Endodermal cell (in vitro differentiated cells): ENCODE results near the gene LMBR1L. TPM values are rescaled to one million over a fixed set of nuclear protein-coding genes. Genes with fewer than 3 reads are reported as not detected.
"Not testable (repeated sequence)": the region's sequence is repeated elsewhere in the genome, so short reads cannot be mapped to it uniquely, and the experiment has no call there.

Source experiments
- DNase-seq: peaks from one replicate; pipeline ENCODE4 v3.0.0-alpha.2; 2017
- H3K27ac ChIP-seq: 2 replicates; pipeline ENCODE4 v1.5.1; 2013; ENCODE audit warnings: mild to moderate bottlenecking, low read depth, low read length, moderate library complexity
- H3K27me3 ChIP-seq: 2 replicates; pipeline ENCODE4 v1.6.1; 2013; ENCODE audit warnings: mild to moderate bottlenecking, low read length, moderate library complexity; ENCODE audit not compliant: insufficient read depth, control insufficient read depth, poor library complexity, severe bottlenecking
- H3K36me3 ChIP-seq: 2 replicates; pipeline ENCODE4 v1.7.0; 2013; ENCODE audit warnings: mild to moderate bottlenecking, low read length, moderate library complexity; ENCODE audit not compliant: control insufficient read depth, insufficient read depth
- H3K4me1 ChIP-seq: one replicate; pipeline ENCODE4 v1.7.0; 2013; ENCODE audit warnings: low read length; ENCODE audit not compliant: control insufficient read depth, insufficient read depth
- H3K4me3 ChIP-seq: 2 replicates; pipeline ENCODE4 v1.5.1; 2013; ENCODE audit warnings: mild to moderate bottlenecking, low read length, moderate library complexity
- H3K9ac ChIP-seq: 2 replicates; pipeline ENCODE4 v1.6.1; 2013; ENCODE audit warnings: mild to moderate bottlenecking, low read length, moderate library complexity; ENCODE audit not compliant: poor library complexity, severe bottlenecking; ENCODE audit errors: extremely low read depth
- H3K9me3 ChIP-seq: 2 replicates; pipeline ENCODE4 v1.6.1; 2013; ENCODE audit warnings: mild to moderate bottlenecking, low read length, moderate library complexity; ENCODE audit not compliant: control insufficient read depth
- H3K27ac Mint-ChIP-seq: 2 replicates; pipeline ENCODE4 v1.8.0; 2020; ENCODE audit warnings: mixed read lengths
- H3K27me3 Mint-ChIP-seq: 2 replicates; pipeline ENCODE4 v1.8.0; 2021; ENCODE audit warnings: mild to moderate bottlenecking, mixed read lengths; ENCODE audit not compliant: insufficient read depth
- H3K36me3 Mint-ChIP-seq: 2 replicates; pipeline ENCODE4 v1.8.0; 2020; ENCODE audit warnings: low read depth, mixed read lengths
- H3K4me1 Mint-ChIP-seq: 2 replicates; pipeline ENCODE4 v1.8.0; 2020; ENCODE audit warnings: mixed read lengths
- H3K4me3 Mint-ChIP-seq: 2 replicates; pipeline ENCODE4 v1.8.0; 2020; ENCODE audit warnings: mild to moderate bottlenecking, moderate library complexity, mixed read lengths
- H3K9me3 Mint-ChIP-seq: 2 replicates; pipeline ENCODE4 v1.8.0; 2020; ENCODE audit warnings: mild to moderate bottlenecking, mixed read lengths
- CTCF ChIP-seq: fragments of 200-600 bp; sonication (generic); conservative IDR thresholded peaks from 2 replicates; pipeline ENCODE4 v1.5.0; 2021; ENCODE audit warnings: antibody characterized with exemption, mild to moderate bottlenecking
- WGBS, 2 experiments: methylation state at CpG; one replicate each; pipeline versions ENCODE4 v1.1.5 to v1.1.7; 2013; ENCODE audit warnings: missing lambda C conversion rate in 2 of 2, mixed read lengths in 1 of 2; ENCODE audit not compliant: insufficient coverage in 1 of 2, insufficient read length in 1 of 2; 5-methylcytosine and 5-hydroxymethylcytosine counted together
- total RNA-seq, 2 donors: library from RNA; stranded (reverse); fragmentation: NEBNext Ultra II Directional in 1 of 2; extraction: Animal tissue kit (Norgen Biotek cat#: 25700) in 1 of 2; gene quantifications; 2 replicates in 1 of 2; 3 replicates in 1 of 2; pipeline ENCODE4 v1.2.1, GENCODE V29; 2021

LMBR1L gene
- total RNA-seq, 2 donors from 2014 or later = 89.5 to 98.6 TPM

GRCh38 chr12:49138999-49139398, 28.4 kb upstream of the LMBR1L start:
- Histone ChIP-seq H3K9ac (no peak overlapping the region), H3K36me3 (no peaks in the 10 kb centered on the region), H3K9me3 (no peaks in the 10 kb centered on the region), H3K27me3 (no peaks in the 10 kb centered on the region), H3K4me1 (no peaks in the 10 kb centered on the region), H3K4me3 (no peak overlapping the region), H3K27ac (no peak overlapping the region)
- DNase-seq = no peak
- Mint-ChIP-seq H3K4me1 (peaks cover 9% of the 10 kb centered on the region), H3K4me3 (no peak overlapping the region), H3K27me3 (no peaks in the 10 kb centered on the region), H3K36me3 (no peaks in the 10 kb centered on the region), H3K27ac (no peak overlapping the region), H3K9me3 (no peaks in the 10 kb centered on the region)
- TF ChIP-seq CTCF = no peak
- 97 to 100% methylated on average over 1 of the region's 2 CpGs for WGBS, 2 experiments

- Mint-ChIP-seq H3K9me3 (no peaks in the 10 kb centered on the region), H3K4me1 (peaks cover 9% of the 10 kb centered on the region), H3K36me3 (no peaks in the 10 kb centered on the region), H3K27me3 (no peaks in the 10 kb centered on the region), H3K4me3 (no peak overlapping the region), H3K27ac (no peak overlapping the region)
- 76 to 80% methylated on average over 2 of the region's 2 CpGs for WGBS, 2 experiments
- Histone ChIP-seq H3K36me3 (no peaks in the 10 kb centered on the region), H3K9me3 (no peaks in the 10 kb centered on the region), H3K4me1 (no peaks in the 10 kb centered on the region), H3K27ac (no peak overlapping the region), H3K27me3 (no peaks in the 10 kb centered on the region), H3K9ac (no peak overlapping the region), H3K4me3 (no peak overlapping the region)
- no peak for DNase-seq
- TF ChIP-seq CTCF = no peak
Measured at GRCh38 chr12:49138587-49138986, 27.9 kb upstream of the LMBR1L start.

GRCh38 chr12:49137476-49137875, 26.8 kb upstream of the LMBR1L start:
- no peak overlapping the region for H3K27ac ChIP-seq
- H3K9me3 ChIP-seq = no peaks in the 10 kb centered on the region
- Mint-ChIP-seq H3K36me3 (no peaks in the 10 kb centered on the region), H3K27me3 (no peaks in the 10 kb centered on the region), H3K4me3 (no peak overlapping the region), H3K4me1 (peaks cover 9% of the 10 kb centered on the region), H3K9me3 (no peaks in the 10 kb centered on the region), H3K27ac (no peak overlapping the region)
- H3K4me3 ChIP-seq = no peak overlapping the region
- no peaks in the 10 kb centered on the region for H3K4me1 ChIP-seq
- no peak for DNase-seq
- no peak overlapping the region for H3K9ac ChIP-seq
- 96% methylated on average over 1 of the region's 1 CpG; no CpG with 5 or more reads in 1 of the 2 experiments for WGBS, 2 experiments
- TF ChIP-seq CTCF = no peak
- no peaks in the 10 kb centered on the region for H3K27me3 ChIP-seq
- H3K36me3 ChIP-seq = no peaks in the 10 kb centered on the region

GRCh38 chr12:49136997-49137396, 26.4 kb upstream of the LMBR1L start:
- H3K9me3 Mint-ChIP-seq, H3K27ac ChIP-seq, H3K36me3 Mint-ChIP-seq, H3K36me3 ChIP-seq, H3K27me3 Mint-ChIP-seq, DNase-seq, H3K4me3 ChIP-seq, H3K27ac Mint-ChIP-seq, H3K4me1 ChIP-seq, H3K27me3 ChIP-seq, H3K9me3 ChIP-seq, H3K9ac ChIP-seq, H3K4me3 Mint-ChIP-seq: not testable (repeated sequence)
- H3K4me1 Mint-ChIP-seq = peaks cover 12% of the 10 kb centered on the region
- WGBS, 2 experiments = 89 to 94% methylated on average over 1 to 3 of the region's 3 CpGs
